ENCODE data around the gene RARRES2.
"Not testable (repeated sequence)": the region's sequence is repeated elsewhere in the genome, so short reads cannot be mapped to it uniquely, and the experiment has no call there.

DNA sequence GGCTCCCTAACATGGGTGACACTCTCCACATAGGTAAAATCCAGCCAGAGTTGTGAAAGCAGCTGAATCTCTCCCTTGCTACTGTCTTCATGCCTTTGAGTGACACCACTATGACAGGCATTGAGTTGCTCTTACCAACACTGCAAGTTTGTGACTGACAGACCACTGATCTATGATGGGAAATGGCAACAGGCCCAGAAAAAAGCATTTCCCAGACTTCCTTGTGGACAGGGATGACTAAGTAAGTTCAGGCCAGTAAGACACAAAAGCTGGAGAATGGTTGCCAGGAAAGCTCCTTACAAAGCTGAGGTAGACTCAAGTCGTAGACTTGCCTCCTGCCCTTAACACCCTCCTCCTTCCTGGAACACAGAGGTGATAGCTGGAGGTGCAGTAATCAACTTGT lies 38.5 kb downstream of the RARRES2 start:
- TF ChIP-seq, protein P1, sequence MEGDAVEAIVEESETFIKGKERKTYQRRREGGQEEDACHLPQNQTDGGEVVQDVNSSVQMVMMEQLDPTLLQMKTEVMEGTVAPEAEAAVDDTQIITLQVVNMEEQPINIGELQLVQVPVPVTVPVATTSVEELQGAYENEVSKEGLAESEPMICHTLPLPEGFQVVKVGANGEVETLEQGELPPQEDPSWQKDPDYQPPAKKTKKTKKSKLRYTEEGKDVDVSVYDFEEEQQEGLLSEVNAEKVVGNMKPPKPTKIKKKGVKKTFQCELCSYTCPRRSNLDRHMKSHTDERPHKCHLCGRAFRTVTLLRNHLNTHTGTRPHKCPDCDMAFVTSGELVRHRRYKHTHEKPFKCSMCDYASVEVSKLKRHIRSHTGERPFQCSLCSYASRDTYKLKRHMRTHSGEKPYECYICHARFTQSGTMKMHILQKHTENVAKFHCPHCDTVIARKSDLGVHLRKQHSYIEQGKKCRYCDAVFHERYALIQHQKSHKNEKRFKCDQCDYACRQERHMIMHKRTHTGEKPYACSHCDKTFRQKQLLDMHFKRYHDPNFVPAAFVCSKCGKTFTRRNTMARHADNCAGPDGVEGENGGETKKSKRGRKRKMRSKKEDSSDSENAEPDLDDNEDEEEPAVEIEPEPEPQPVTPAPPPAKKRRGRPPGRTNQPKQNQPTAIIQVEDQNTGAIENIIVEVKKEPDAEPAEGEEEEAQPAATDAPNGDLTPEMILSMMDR (optimal IDR thresholded peaks at IDR 0.05 in 1 of 3, IDR thresholded peaks at IDR 0.05 in 1 of 3, conservative IDR thresholded peaks at IDR 0.05 in 1 of 3; ENCODE audit: extremely low read depth in 1 of 3, insufficient read depth in 2 of 3, low read length in 3 of 3) = not testable (repeated sequence)
- not testable (repeated sequence) for TF ChIP-seq EZH2 (IDR thresholded peaks at IDR 0.05; ENCODE audit: low read length)
